Parathyroid adenoma (tissue), 2 donors: ENCODE measurements around the gene SHROOM1.
A peak's percentile ranks its signal among the peaks of the same experiment; 100 is the strongest.

Experiments
- H2AFZ ChIP-seq: fragments of 300-600 bp; sonication (generic); one replicate; pipeline ENCODE4 v1.7.0; 2017; ENCODE audit warnings: antibody characterized with exemption, mild to moderate bottlenecking
- H3K27ac ChIP-seq: fragments of 300-600 bp; sonication (generic); one replicate; pipeline ENCODE4 v1.7.0; 2017
- H3K27me3 ChIP-seq: fragments of 300-600 bp; sonication (generic); one replicate; pipeline ENCODE4 v1.7.0; 2017; ENCODE audit warnings: low read length; ENCODE audit not compliant: control insufficient read depth, insufficient read depth
- H3K36me3 ChIP-seq: fragments of 300-600 bp; sonication (generic); one replicate; pipeline ENCODE4 v1.7.0; 2017; ENCODE audit warnings: low read length; ENCODE audit not compliant: control insufficient read depth, insufficient read depth
- H3K4me1 ChIP-seq: fragments of 300-600 bp; sonication (generic); one replicate; pipeline ENCODE4 v1.7.0; 2017; ENCODE audit warnings: control low read depth
- H3K4me2 ChIP-seq: fragments of 300-600 bp; sonication (generic); one replicate; pipeline ENCODE4 v1.7.0; 2017; ENCODE audit warnings: low read length
- H3K4me3 ChIP-seq: fragments of 300-600 bp; sonication (generic); one replicate; pipeline ENCODE4 v1.7.0; 2017; ENCODE audit warnings: low read depth, low read length
- H3K79me2 ChIP-seq: fragments of 300-600 bp; sonication (generic); one replicate; pipeline ENCODE4 v1.7.0; 2017; ENCODE audit warnings: control low read depth
- H3K9ac ChIP-seq: fragments of 300-600 bp; sonication (generic); one replicate; pipeline ENCODE4 v1.7.0; 2017; ENCODE audit warnings: mild to moderate bottlenecking
- H3K9me3 ChIP-seq: fragments of 300-600 bp; sonication (generic); one replicate; pipeline ENCODE4 v1.7.0; 2017; ENCODE audit warnings: low read length; ENCODE audit not compliant: control insufficient read depth
- CTCF ChIP-seq: fragments of 300-600 bp; sonication (generic); IDR thresholded peaks from one replicate; pipeline ENCODE4 v1.7.0; 2017; ENCODE audit warnings: antibody characterized with exemption, mild to moderate bottlenecking
- donor health status: primary hyperparathyroidism.

SHROOM1 gene

GRCh38 chr5:132848270-132848669 lies 17.8 kb upstream of the SHROOM1 start:
- no peaks in the 10 kb centered on the region for H3K4me1 ChIP-seq
- TF ChIP-seq CTCF: no peak

GRCh38 chr5:132841305-132841704 lies 10.9 kb upstream of the SHROOM1 start:
- Histone ChIP-seq H3K4me3 (no peak overlapping the region), H3K27ac (no peak overlapping the region), H3K9me3 (no peaks in the 10 kb centered on the region), H3K4me2 (no peak overlapping the region), H3K9ac (no peak overlapping the region), H3K79me2 (no peaks in the 10 kb centered on the region), H3K4me1 (no peaks in the 10 kb centered on the region), H3K27me3 (no peaks in the 10 kb centered on the region), H3K36me3 (no peaks in the 10 kb centered on the region), H2AFZ (no peak overlapping the region)
- no peak for TF ChIP-seq CTCF

More at GRCh38 chr5:132848270-132848669, 17.8 kb upstream of the SHROOM1 start:
- H3K4me2 ChIP-seq: no peak overlapping the region
- H3K36me3 ChIP-seq: no peaks in the 10 kb centered on the region
- no peak overlapping the region for H3K9ac ChIP-seq
- no peak overlapping the region for H3K27ac ChIP-seq
- H3K27me3 ChIP-seq: no peaks in the 10 kb centered on the region
- H3K9me3 ChIP-seq: no peaks in the 10 kb centered on the region
- no peaks in the 10 kb centered on the region for H3K79me2 ChIP-seq
- no peak overlapping the region for H2AFZ ChIP-seq
- no peak overlapping the region for H3K4me3 ChIP-seq

GRCh38 chr5:132840896-132841295 lies 10.4 kb upstream of the SHROOM1 start:
- no peak for TF ChIP-seq CTCF
- Histone ChIP-seq H3K4me1 (no peaks in the 10 kb centered on the region), H3K27me3 (no peaks in the 10 kb centered on the region), H3K79me2 (no peaks in the 10 kb centered on the region), H3K4me2 (no peak overlapping the region), H3K27ac (no peak overlapping the region), H3K4me3 (no peak overlapping the region), H2AFZ (no peak overlapping the region), H3K9ac (no peak overlapping the region), H3K36me3 (no peaks in the 10 kb centered on the region), H3K9me3 (no peaks in the 10 kb centered on the region)

- H3K9ac ChIP-seq: no peak overlapping the region
- no peak for TF ChIP-seq CTCF
- H3K4me1 ChIP-seq: no peaks in the 10 kb centered on the region
- H3K4me3 ChIP-seq: no peak overlapping the region
- H3K4me2 ChIP-seq: no peak overlapping the region
- no peaks in the 10 kb centered on the region for H3K36me3 ChIP-seq
- peak overlapping the region; percentile 18 for H2AFZ ChIP-seq
- H3K9me3 ChIP-seq: no peaks in the 10 kb centered on the region
- H3K27me3 ChIP-seq: no peaks in the 10 kb centered on the region
- no peaks in the 10 kb centered on the region for H3K79me2 ChIP-seq
- no peak overlapping the region for H3K27ac ChIP-seq
These were observed 9.9 kb upstream of the SHROOM1 start for GRCh38 chr5:132840313-132840712.

- Histone ChIP-seq H3K27me3 (no peaks in the 10 kb centered on the region), H3K79me2 (no peaks in the 10 kb centered on the region), H3K27ac (no peak overlapping the region), H3K9me3 (no peaks in the 10 kb centered on the region), H3K4me3 (no peak overlapping the region), H3K36me3 (no peaks in the 10 kb centered on the region), H3K4me1 (no peaks in the 10 kb centered on the region), H2AFZ (peak overlapping the region; percentile 18), H3K9ac (no peak overlapping the region), H3K4me2 (no peak overlapping the region)
- TF ChIP-seq CTCF: no peak
These were observed 9.2 kb upstream of the SHROOM1 start for GRCh38 chr5:132839426-132840301.
